Hepatocyte (in vitro differentiated cells): ENCODE results near the gene THSD4.

Experiments
- EZH2 ChIP-seq: fragments of 200-600 bp; sonication (generic); IDR thresholded peaks from 2 replicates; pipeline ENCODE4 v1.6.1; 2016; ENCODE audit warnings: antibody characterized with exemption, mild to moderate bottlenecking, borderline replicate concordance
- EZH2phosphoT487 ChIP-seq: fragments of 200-600 bp; sonication (generic); IDR thresholded peaks from one replicate; pipeline ENCODE4 v1.6.1; 2018; ENCODE audit warnings: antibody characterized with exemption, mild to moderate bottlenecking, low read depth, moderate library complexity; ENCODE audit not compliant: unreplicated experiment, severe bottlenecking
- TF ChIP-seq, protein P1 (sequence below): fragments of 200-600 bp; sonication (generic); IDR thresholded peaks from 2 replicates; pipeline ENCODE4 v1.5.1; 2016; ENCODE audit warnings: antibody characterized with exemption, mild to moderate bottlenecking; ENCODE audit not compliant: poor library complexity

DNA sequence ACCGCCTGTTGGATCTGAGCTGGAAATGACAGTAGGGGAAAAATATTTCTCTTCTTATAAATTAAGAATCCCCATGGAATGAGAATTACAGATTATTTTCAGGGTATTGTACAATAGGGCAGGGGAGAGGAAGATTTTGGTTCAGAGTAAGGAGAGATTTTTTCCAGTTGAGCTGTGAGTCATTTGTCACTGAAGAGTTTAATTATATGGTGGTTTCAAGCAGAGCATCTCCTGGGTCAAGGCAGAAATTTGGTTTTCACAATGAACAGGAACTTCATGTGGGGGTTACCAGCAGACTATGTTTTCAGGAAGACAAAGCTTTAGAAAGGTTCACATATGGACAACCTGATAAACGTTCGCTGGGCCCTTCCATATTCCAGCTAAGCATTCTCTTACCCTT, 512.3 kb downstream of the THSD4 start:
- TF ChIP-seq, protein P1, sequence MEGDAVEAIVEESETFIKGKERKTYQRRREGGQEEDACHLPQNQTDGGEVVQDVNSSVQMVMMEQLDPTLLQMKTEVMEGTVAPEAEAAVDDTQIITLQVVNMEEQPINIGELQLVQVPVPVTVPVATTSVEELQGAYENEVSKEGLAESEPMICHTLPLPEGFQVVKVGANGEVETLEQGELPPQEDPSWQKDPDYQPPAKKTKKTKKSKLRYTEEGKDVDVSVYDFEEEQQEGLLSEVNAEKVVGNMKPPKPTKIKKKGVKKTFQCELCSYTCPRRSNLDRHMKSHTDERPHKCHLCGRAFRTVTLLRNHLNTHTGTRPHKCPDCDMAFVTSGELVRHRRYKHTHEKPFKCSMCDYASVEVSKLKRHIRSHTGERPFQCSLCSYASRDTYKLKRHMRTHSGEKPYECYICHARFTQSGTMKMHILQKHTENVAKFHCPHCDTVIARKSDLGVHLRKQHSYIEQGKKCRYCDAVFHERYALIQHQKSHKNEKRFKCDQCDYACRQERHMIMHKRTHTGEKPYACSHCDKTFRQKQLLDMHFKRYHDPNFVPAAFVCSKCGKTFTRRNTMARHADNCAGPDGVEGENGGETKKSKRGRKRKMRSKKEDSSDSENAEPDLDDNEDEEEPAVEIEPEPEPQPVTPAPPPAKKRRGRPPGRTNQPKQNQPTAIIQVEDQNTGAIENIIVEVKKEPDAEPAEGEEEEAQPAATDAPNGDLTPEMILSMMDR, result no peak
- TF ChIP-seq EZH2phosphoT487 (no peak), EZH2 (no peak)
